ENCODE results near the gene CCND3.

GRCh38 chr6:41931792-41932191 lies 9.8 kb downstream of the CCND3 start:
- TF ChIP-seq, protein P1, sequence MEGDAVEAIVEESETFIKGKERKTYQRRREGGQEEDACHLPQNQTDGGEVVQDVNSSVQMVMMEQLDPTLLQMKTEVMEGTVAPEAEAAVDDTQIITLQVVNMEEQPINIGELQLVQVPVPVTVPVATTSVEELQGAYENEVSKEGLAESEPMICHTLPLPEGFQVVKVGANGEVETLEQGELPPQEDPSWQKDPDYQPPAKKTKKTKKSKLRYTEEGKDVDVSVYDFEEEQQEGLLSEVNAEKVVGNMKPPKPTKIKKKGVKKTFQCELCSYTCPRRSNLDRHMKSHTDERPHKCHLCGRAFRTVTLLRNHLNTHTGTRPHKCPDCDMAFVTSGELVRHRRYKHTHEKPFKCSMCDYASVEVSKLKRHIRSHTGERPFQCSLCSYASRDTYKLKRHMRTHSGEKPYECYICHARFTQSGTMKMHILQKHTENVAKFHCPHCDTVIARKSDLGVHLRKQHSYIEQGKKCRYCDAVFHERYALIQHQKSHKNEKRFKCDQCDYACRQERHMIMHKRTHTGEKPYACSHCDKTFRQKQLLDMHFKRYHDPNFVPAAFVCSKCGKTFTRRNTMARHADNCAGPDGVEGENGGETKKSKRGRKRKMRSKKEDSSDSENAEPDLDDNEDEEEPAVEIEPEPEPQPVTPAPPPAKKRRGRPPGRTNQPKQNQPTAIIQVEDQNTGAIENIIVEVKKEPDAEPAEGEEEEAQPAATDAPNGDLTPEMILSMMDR (conservative IDR thresholded peaks at IDR 0.05; ENCODE audit: low read length), result no peak
- TF ChIP-seq EZH2phosphoT487 (IDR thresholded peaks at IDR 0.05; ENCODE audit: borderline replicate concordance), result no peak

All from Loucy (cell line).